Measurements from ENCODE around the gene CAMTA1. TPM values are rescaled to one million over a fixed set of nuclear protein-coding genes. Genes with fewer than 3 reads are reported as not detected.

CAMTA1 gene
- total RNA-seq, 1 experiment from 2014 or later = 82.2 TPM

DNA sequence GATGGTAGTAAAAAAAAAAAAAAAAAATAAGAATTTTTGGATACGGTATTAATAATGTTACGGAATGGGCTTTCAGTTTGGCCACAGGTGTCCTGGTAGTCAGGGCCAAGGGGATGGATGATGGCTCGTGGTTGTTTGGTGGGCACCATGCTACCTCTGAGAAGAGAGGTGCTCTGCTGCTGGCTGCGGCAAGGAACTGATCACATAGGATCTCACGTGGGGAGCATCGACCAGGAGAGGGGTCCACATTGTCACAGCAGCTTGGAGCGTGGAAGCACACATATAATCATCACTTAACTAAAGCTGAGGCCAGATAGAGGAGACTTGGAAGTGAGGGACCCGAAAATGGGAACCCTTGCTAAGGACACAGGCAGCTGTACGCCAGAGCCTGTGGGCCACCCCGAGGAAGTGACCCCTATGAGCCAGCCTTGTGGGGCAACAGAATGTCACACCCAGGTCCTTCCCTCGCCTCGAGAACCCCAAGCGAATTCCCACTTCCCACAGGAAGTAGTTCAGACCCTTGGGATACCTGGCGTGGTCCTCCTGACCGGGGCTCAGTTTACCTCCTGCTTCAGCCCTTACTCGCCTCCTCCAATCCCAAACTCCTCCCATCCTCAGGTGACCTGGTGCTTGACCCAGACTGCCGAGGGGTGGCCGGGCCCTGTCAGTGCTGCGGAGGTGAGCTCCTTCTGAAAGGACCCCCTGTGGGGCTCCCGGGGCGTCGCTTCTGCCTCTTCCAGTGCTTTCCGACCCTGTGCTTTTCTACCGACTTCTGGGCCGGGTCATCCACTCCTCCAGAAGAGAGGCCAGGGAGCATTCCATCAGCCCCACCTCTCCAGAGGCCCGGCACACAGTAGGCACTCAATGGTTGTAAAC is 222.0 kb downstream of the CAMTA1 start:
- no peaks in the 10 kb centered on the region for H3K9me3 ChIP-seq (ENCODE audit: control insufficient read depth, insufficient read depth, low read depth, low read length)
- TF ChIP-seq, protein P1, sequence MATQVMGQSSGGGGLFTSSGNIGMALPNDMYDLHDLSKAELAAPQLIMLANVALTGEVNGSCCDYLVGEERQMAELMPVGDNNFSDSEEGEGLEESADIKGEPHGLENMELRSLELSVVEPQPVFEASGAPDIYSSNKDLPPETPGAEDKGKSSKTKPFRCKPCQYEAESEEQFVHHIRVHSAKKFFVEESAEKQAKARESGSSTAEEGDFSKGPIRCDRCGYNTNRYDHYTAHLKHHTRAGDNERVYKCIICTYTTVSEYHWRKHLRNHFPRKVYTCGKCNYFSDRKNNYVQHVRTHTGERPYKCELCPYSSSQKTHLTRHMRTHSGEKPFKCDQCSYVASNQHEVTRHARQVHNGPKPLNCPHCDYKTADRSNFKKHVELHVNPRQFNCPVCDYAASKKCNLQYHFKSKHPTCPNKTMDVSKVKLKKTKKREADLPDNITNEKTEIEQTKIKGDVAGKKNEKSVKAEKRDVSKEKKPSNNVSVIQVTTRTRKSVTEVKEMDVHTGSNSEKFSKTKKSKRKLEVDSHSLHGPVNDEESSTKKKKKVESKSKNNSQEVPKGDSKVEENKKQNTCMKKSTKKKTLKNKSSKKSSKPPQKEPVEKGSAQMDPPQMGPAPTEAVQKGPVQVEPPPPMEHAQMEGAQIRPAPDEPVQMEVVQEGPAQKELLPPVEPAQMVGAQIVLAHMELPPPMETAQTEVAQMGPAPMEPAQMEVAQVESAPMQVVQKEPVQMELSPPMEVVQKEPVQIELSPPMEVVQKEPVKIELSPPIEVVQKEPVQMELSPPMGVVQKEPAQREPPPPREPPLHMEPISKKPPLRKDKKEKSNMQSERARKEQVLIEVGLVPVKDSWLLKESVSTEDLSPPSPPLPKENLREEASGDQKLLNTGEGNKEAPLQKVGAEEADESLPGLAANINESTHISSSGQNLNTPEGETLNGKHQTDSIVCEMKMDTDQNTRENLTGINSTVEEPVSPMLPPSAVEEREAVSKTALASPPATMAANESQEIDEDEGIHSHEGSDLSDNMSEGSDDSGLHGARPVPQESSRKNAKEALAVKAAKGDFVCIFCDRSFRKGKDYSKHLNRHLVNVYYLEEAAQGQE (IDR thresholded peaks at IDR 0.05; ENCODE audit: insufficient read depth in 1 of 2, low read depth in 2 of 2, low read length in 1 of 2) = no peak
- no peak for TF ChIP-seq TCF7L2 (IDR thresholded peaks at IDR 0.05; ENCODE audit: low read depth, low read length)
- TF ChIP-seq SIN3A (IDR thresholded peaks at IDR 0.05; ENCODE audit: borderline replicate concordance, insufficient read depth, low read depth, low read length) = no peak
- H3K4me3 ChIP-seq (ENCODE audit: low read depth in 2 of 2, low read length in 2 of 2) = no peak overlapping the region
- H3K36me3 ChIP-seq (ENCODE audit: control insufficient read depth, insufficient read depth, low read length) = no peaks in the 10 kb centered on the region
- H3K27ac ChIP-seq (ENCODE audit: low read length) = no peak overlapping the region
- ChIA-PET POLR2A (no interaction called here), CTCF (interaction anchor here (0.7 kb wide), 1 partner anchor 360 kb away, joined by 4 read pairs; no protein-coding TSS in a partner anchor)
- H3K27me3 ChIP-seq (ENCODE audit: control insufficient read depth, insufficient read depth, low read length) = peaks cover 5% of the 10 kb centered on the region
- no peaks in the 10 kb centered on the region for H3K4me1 ChIP-seq (ENCODE audit: control insufficient read depth, insufficient read depth, low read length)
- BruUV-seq (replicated peaks) = no TSS peak
- intact Hi-C loops (cut with micrococcal nuclease; ENCODE audit: unreplicated experiment) (no loop called here), in situ Hi-C loops (cut with HindIII; ENCODE audit: low pct_unique_long_range_greater_than_20kb, low sequenced_read_pairs) (no loop called here)
- no peak for DNase-seq (ENCODE audit: low read depth, low spot score)
- ATAC-seq = no peak

DNA sequence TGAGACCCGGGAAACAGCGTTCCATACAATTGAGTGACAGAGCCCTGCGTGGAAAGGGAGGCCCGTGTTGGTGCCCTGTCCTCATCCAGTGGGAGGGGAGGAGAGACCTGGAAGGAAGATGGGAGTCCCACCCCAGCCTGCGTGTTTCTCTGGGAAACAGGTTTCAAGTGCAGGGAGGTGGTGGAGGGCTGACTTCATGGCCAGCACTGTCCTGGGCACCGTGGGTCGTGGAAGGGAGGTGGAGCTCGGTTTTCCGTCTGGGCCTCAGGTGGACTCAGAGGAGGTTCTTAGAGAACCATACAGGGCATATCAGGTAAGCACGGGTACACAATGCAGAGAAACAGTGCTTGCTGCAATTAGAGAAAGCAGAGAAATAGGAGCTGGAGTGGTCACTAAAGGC is 222.6 kb downstream of the CAMTA1 start:
- no TSS peak for BruUV-seq (replicated peaks)
- intact Hi-C loops (cut with micrococcal nuclease; ENCODE audit: unreplicated experiment) = no loop called here
- no peaks in the 10 kb centered on the region for H3K36me3 ChIP-seq (ENCODE audit: control insufficient read depth, insufficient read depth, low read length)
- no peak overlapping the region for H3K27ac ChIP-seq (ENCODE audit: low read length)
- no peaks in the 10 kb centered on the region for H3K9me3 ChIP-seq (ENCODE audit: control insufficient read depth, insufficient read depth, low read depth, low read length)
- in situ Hi-C loops (cut with HindIII; ENCODE audit: low pct_unique_long_range_greater_than_20kb, low sequenced_read_pairs) = no loop called here
- ChIA-PET POLR2A (no interaction called here), CTCF (no interaction called here)
- H3K27me3 ChIP-seq (ENCODE audit: control insufficient read depth, insufficient read depth, low read length) = peaks cover 5% of the 10 kb centered on the region
- ATAC-seq = no peak
- no peaks in the 10 kb centered on the region for H3K4me1 ChIP-seq (ENCODE audit: control insufficient read depth, insufficient read depth, low read length)
- no peak for DNase-seq (ENCODE audit: low read depth, low spot score)
- no peak overlapping the region for H3K4me3 ChIP-seq (ENCODE audit: low read depth in 2 of 2, low read length in 2 of 2)
- TF ChIP-seq TCF7L2 (IDR thresholded peaks at IDR 0.05; ENCODE audit: low read depth, low read length) = no peak
- TF ChIP-seq SIN3A (IDR thresholded peaks at IDR 0.05; ENCODE audit: borderline replicate concordance, insufficient read depth, low read depth, low read length) = no peak
- TF ChIP-seq POLR2AphosphoS5 (IDR thresholded peaks at IDR 0.05; ENCODE audit: low read depth, low read length) = no peak
- TF ChIP-seq, protein P1 (IDR thresholded peaks at IDR 0.05; ENCODE audit: insufficient read depth in 1 of 2, low read depth in 2 of 2, low read length in 1 of 2) = no peak
- TF ChIP-seq CTCF (IDR thresholded peaks at IDR 0.05) = no peak
